Measurements from ENCODE around the gene ASB1.
"Not testable (repeated sequence)": the region's sequence is repeated elsewhere in the genome, so short reads cannot be mapped to it uniquely, and the experiment has no call there.

ASB1 gene

DNA sequence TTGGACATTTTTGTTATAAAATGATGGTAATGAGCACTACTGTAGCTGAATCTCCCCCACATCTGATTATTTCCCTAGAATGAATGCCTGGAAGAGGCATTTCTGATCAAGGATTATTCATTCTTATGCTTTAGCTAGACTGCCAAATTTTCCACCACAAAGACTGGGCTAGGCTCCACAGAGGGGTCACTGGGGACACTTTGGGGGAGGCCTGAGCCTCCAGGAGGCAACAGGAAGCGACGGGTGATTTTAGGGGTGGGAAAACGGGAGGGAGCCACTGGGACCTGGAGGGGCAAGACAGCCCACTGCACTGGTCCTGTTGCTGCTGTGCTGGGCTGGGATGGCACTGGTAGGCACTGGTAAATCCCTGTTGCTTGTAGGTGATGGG lies 2.4 kb upstream of the ASB1 start:
- DNase-seq = peak; percentile 82

DNA sequence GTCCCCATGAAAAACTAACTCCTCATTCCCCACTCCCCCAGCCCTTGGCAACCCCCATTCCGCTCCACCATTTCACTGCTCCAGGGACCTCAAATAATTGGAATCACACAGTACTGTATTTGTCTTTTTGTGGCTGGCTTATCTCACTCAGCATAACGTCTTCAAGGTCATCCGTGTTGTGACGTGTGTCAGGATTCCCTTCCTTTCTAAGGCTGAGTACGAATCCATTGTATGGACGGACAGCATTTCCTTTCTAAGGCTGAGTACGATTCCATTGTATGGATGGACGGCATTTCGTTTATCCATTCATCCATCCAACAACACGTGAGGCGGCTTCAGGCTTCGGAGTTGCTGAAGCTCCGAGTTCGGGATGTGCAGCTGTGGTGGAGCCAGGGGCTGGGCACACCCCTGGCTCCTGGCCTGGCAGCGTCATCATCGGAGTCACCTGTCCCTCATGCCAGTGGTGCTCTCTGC lies 1.2 kb upstream of the ASB1 start:
- DNase-seq = no peak

GRCh38 chr2:238425979-238426567 lies 654 bp upstream of the ASB1 start:
- DNase-seq = peak; percentile 93

GRCh38 chr2:238427435-238428162 lies 872 bp downstream of the ASB1 start:
- DNase-seq = no peak

GRCh38 chr2:238428866-238429265 lies 2.1 kb downstream of the ASB1 start:
- DNase-seq = no peak

GRCh38 chr2:238430781-238431180 lies 4.1 kb downstream of the ASB1 start:
- no peak for DNase-seq

DNA sequence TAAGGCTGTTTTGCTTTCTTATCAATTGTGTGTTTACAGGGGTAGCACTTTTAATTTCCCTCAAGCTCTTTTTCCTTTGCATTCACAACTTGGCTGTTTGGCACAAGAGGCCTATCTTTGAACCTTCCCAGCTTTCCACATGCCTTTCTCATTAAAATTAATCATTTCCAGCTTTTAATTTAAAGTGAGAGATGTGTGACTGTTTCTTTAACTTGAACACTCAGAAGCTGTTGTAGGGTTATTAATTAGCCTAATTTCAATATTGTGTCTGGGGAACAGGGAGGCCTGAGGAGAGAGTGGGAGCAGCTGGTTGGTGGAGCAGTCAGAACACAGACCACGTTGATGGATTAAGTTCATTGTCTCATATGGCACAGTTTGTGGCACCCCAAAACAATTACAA lies 4.7 kb downstream of the ASB1 start:
- no peak for DNase-seq

DNA sequence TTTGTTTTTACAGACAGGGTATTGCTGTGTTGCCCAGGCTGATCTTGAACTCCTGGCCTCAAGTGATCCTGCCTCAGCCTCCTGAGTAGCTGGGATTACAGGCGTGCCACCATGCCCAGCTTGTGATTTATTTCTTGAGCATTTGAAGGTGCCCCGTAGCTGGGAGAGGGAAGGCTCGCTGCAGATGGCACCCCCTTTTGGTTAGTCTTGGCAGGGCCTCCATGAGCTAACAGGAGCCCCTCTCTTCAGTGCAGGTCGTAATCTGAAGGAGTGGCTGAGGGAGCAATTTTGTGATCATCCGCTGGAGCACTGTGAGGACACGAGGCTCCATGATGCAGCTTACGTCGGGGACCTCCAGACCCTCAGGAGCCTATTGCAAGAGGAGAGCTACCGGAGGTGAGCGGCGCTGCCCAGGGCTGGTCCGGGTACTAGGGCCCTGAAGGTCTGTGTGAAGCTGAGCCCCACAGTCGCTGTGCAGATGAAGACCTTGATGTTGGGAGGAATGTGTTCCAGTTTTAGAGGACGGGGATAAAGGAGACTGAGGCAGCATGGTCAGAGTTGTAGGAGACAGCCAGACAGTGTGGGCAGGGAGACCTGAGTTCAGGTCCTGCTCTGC lies 6.7 kb downstream of the ASB1 start:
- DNase-seq = no peak

DNA sequence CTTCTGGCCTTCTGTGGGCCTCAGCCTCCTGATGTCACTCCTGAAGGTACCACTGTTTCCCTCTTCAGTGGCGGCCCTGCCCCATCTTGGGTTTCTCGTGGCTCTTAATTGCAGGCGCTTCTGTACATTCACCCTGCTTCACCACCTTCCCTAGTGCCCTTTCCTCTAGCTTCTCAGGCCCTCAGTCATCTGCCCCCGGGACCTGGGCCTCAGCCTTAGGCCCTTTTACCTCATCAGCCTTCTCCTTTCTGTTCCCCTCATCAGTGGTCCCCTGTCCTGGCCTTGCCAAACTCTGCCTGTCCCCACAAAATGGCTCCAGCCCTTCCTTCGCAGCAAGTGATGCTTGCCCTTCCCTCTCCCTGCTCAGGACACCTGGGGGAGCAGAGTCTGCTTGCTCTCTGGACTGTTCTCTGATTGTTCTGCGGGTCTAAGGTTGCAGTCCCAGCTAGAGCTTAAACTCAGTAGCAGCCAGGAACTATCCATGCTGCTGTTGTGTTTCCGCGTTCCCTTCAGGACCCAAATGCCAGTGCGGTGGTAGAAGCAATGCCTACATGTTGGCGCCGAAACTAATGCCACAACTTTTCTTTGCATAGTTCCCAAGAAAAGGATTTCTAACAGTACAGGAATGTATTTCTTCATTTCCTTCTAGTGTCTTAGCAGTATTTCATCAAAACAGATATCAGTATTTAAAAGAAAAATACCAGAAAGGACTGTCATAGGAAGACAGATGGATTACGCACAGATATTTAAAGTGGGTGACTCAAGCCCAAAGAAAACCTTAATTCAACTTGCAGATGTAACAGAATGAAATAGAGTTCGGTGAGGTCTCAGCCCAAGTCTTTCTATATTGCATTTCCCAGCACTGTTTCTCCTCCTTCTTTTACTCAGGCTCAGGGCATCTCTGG lies 7.5 kb downstream of the ASB1 start:
- peak; percentile 94 for DNase-seq

DNA sequence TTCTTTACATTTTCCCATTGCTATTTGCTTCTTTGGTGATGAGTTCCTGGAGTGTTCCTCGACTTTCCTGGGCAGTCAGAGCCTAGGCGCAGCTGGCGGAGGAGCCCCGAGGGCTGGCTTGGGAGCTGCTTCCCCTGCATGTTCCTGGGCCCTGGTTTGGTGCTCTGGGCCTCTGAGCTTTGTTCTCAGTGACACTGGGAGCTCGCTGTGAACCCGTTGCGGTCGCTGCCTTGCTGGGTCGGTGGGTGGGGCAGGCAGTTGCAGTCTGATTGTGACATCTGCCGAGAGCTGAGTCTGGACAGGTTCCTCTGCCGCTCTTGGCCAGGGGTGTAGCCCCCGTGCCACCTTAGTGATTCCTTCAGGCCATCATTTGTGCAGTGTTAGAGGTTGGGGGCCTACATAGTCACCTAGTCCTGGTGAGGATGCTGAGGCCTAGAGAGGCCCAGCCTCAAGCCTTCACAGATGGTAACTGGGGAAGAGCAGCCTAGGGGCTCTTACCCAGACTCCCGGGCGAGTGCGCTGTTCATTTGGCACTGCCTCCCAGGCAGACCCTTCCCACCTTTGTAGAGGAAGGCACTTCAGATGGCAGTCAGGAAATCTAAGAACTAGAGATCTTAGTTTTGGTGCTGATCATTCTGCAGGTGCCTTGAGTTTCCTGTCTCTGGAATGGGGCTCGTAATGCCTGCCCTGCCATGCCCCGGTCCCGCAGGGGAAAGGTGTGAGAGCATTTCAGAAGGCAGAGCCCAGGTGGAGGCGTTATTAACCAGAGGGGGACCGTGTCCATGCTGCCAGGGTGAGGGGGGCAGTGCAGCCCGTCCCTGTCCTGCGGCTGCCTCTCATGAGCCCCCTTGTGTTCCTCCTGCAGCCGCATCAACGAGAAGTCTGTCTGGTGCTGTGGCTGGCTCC lies 8.4 kb downstream of the ASB1 start:
- no peak for DNase-seq

GRCh38 chr2:238435752-238436096 lies 9.0 kb downstream of the ASB1 start:
- DNase-seq = no peak

GRCh38 chr2:238438856-238439849 lies 12.4 kb downstream of the ASB1 start:
- DNase-seq = peak; percentile 89

- DNase-seq = no peak
Measured at GRCh38 chr2:238439917-238440316, 13.2 kb downstream of the ASB1 start.

GRCh38 chr2:238440331-238440730 lies 13.6 kb downstream of the ASB1 start:
- DNase-seq = no peak

DNA sequence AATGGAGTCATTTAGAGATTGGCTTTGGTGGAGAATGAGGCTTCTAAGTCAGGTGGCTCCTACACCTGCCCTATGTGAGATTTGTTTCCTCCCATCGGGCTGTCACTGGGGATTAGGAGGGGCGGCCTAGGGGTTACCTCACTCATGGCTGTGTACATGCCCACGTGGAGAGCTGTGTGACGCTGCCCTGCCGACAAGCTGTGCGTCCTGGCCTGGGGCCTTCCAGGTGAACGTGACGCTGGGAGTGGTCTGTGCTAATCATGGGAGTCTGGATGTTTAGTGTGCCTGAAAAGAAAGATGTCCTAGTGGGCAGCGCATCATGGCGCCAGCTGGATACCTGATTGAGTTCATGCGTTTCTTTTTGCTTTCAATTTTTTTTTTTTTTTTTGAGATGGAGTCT lies 14.0 kb downstream of the ASB1 start:
- no peak for DNase-seq

DNA sequence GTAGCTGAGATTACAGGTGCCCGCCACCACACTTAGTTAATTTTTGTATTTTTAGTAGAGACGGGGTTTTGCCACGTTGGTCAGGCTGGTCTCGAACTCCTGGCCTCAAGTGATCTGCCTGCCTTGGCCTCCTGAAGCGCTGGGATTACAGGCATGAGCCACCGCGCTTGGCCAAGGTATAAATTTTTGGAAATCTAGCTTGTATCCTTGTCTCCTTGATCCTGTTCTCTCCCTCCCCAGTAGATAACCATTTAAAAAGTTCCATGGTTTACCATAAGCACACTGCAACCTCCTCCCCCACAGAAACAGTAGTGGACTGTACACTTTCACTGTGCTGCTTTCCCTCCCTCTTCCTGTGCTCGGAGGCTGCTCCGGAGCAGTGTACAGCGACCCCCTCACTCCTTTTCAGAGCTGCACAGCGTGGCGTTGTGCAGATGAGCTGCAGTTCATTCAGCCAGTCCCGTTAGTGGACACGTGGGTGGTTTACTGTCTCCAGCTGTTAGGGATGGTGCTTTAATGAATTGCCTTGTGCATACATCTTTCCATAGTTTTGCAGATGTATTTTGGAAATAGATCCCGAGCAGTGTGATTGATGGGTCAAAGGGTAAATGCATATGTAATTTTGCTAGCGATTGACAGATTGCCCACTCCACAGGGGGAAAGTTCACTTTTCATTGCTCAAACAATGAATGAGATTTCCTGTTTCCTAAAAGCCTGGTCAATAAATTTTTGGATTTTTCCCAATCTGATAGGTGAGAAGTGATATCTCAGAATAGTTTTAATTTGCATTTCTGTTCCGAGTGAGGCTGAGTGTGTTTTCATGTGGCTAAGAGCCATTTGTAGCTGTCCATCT lies 14.8 kb downstream of the ASB1 start:
- DNase-seq = peak; percentile 30

DNA sequence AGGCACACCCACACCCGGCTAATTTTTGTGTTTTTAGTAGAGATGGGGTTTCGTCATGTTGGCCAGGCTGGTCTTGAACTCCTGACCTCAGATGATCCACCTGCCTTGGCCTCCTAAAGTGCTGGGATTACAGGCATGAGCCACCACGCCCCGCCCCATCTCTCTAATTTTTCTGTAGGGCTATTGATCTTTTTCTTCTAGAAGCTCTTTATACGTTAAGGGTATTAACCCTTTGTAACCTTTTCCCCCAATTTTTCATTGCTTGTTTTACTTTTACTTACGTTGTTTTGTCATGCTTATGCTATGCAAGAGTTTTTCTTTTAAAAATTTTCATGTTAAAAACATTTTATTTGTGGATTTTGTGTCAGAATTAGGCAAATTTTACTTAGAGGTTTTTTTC lies 15.5 kb downstream of the ASB1 start:
- DNase-seq = not testable (repeated sequence)

GRCh38 chr2:238444242-238444641 lies 17.5 kb downstream of the ASB1 start:
- DNase-seq = no peak

- no peak for DNase-seq
Measured at GRCh38 chr2:238445409-238446190, 18.9 kb downstream of the ASB1 start.
